NCI-H187 (cell line): ENCODE measurements around the gene RNU1-2.
"Not testable (repeated sequence)": the region's sequence is repeated elsewhere in the genome, so short reads cannot be mapped to it uniquely, and the experiment has no call there.

Experiments used
- DNase-seq, 2 experiments: peaks; one replicate each; lab custom pipeline; 2025; lab: John Stamatoyannopoulos, UW

RNU1-2 gene

DNA sequence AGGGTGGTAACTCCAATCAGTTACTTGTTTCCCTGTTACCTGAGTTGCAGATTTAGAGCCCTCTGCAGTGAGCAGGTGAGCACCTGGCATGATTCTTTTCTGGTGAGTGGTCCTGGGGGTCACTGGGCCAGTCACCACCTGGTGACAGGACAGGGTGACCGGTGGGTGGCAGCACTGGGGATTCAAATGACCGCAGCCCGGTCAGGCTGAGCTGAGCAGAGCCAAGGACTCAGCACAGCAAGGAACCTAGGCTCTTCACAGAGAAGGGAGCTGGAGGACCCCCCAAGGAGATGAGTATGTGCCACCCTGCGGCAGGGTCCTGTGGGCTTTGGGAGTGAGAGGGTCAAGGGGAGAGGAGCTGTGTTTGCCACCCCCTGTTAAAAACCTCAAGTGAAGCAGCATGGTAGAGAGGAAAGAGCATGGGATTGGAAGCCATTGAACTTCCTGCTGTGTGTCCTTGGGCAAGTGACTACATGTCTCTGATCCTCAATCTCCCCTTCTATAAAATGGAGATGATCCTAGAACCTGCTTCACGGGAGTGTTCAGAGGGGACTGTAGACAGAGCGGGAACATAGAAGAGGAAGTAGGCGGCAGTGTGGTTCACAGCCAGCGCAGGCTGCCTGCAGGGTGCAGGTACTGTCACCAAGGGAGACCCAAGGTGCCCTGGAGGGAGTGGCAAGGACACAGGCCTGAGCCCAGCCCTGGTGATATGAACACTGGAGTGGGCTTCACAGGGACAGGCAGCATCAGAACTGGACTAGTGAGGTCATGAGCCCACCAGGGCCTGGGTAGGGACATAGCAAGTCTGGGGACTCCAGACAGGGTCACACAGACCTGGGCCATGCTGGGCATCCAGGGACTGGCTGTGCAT is 16.3 kb downstream of the RNU1-2 start:
- DNase-seq = not testable (repeated sequence)

DNA sequence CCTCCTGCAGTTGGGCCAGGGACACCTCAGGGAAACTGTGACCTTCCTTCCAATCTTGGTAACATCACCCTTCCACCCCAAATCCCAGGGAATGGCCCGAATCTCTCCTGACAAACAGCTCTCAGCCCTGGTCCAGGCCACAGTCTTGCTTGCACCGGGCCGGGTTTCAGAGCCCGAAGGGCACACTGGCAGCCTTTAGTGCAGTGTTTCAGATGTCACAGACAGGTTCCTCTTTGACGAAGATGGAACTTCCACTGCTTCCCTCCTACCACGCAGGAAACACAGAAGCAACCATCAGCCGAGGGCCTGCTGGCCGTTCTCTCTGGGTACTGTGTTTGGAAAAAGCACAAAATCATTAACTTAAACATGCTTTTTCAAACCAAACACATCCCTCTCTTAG is 17.0 kb downstream of the RNU1-2 start:
- DNase-seq = not testable (repeated sequence)

DNA sequence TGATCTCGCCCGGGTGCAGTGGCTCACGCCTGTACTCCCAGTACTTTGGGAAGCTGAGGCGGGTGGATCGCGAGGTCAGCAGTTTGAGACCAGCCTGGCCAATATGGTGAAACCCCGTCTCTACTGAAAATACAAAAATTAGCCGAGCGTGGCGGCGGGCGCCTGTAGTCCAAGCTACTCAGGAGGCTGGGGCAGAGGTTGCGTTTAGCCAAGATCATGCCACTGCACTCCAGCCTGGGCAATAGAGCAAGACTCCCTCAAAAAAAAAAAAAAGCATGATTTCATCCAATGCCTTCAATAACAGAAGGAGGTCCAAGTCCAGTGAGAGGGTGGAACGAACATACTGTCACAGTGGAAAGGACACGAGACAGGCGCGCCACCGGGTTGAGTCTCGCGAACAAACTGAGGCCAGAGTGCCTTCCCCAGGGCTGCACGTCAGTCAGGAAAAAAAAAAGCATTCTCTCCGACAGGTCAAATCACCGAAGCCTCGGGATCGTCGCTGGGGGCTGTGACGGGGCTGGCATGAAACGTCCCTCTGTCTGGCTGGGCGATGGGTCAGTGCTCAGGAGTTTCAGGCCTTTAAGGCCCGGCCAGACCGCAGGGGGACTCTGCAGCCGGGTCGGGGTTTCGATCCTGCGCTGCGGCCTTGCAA is 17.5 kb downstream of the RNU1-2 start:
- DNase-seq = no peak

DNA sequence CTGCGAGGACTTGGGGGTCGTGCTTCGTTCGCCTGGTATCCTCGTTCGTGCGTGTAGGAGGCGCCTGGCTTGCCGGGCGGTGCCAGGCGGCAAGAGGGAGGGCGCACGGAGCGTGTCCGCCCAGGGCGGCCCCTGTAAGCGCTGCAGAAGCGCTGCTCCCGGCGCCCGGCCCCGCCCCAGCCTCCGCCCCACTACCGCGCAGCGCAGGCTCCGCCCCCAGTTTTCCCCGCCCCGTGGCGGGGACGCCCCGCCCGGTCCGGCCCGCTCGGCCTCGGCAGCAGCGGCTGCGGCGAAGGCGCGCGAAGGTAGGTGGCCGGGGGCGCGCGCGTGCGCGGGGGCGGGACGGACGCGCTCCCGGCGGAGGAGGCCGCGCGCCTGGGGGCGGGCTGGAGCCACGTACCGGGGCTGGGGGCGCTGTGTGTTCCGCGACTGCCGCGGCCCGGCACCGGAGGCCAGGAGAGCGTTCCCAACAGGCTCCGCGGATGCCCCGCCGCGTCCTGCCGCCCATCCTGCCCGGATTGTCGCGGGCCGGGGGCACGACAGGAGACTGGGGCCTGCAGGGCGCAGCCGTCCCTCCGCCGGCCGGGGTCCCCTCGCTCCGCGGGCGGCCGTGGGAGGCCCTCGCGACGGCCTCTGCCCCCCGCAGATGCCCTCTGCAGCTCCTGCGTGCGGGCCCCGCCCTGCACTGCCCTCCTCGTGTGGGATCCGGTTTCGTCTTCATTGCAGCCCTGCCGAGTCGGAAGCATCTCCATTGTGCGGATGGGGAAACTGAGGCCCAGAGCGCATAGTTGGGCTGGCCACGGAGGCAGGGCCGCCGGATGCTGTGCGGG is 18.3 kb downstream of the RNU1-2 start:
- DNase-seq = peak; percentile 96 to 97

DNA sequence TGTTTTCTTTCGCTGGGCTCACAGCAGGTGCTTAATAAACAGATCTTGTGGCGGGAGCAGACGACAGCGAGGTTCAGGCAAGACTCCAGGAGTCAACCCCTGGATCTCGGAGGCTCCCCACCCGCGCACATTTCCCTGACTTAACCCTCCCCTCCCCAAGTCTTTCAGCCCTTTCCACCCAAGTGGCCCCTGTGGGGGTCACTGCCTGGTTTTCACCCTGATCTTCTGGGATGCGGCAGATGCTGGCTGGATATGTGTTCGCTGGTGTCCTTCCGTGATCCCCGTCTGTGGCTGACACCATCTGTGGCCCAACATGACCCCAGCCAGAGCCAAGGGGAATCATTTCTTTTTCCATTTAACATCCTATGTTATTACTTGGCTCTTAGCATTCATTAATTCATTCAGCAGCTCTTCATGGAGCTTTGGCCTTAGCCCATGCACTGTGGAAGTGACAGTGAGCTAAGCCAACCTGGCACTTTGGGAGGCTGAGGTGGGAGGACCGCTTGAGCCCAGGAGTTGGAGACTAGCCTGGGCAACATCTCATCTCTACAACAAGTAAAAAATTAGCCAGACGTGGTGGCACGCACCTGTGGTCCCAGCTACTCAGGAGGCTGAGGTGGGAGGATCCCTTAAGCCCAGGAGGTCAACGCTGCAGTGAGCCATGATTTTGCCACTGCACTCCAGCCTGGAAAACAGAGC is 19.3 kb downstream of the RNU1-2 start:
- DNase-seq = not testable (repeated sequence)

DNA sequence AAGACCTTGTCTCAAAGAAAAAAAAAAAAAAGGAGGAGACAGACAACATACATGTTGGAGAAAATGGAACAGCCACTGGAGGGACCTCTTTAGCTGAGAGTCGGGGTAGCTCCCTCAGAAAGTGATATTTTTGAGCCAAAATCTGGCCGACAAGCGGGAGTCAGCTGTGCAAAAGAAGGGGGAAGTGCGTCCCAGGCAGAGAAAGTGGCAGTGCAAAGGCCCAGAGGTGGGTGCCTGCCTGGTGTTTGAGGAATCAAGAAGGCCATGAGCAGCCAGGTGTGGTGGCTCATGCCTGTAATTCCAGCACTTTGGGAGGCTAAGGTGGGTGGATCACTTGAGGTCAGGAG is 19.8 kb downstream of the RNU1-2 start:
- DNase-seq = no peak

DNA sequence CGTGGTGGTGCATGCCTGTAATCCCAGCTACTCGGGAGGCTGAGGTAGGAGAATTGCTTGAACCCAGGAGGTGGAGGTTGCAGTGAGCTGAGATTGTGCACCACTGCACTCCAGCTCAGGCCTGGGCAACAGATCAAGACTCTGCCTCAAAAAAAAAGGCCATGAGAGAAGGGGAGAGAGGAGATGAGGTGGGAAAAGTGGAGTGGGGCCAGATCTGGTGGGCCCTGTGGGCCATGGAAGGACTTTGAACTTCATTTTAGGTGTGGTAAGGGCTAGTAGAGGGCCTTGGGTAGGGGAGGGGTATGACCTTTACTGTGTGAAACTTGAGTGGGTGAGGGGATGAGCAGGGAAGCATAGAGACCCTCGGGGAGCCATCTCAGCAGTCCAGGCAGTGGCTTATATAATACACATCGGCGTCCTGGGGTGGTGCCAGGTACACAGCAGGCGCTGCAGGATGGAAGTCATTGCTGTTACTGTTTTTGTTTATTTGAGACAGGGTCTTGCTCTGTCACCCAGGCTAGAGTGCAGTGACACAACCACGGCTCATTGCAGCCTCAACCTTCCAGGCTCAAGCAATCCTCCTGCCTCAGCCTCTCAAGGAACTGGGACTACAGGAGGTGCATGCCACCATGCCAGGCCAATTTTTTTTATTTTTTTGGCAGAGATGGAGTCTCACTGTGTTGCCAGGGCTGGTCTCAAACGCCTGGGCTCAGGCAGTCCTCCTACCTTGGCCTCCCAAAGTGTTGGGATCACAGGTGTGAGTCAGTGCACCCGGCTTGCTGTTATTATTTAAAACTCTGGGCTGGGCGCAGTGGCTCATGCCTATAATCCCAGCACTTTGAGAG is 20.5 kb downstream of the RNU1-2 start:
- DNase-seq = not testable (repeated sequence)

DNA sequence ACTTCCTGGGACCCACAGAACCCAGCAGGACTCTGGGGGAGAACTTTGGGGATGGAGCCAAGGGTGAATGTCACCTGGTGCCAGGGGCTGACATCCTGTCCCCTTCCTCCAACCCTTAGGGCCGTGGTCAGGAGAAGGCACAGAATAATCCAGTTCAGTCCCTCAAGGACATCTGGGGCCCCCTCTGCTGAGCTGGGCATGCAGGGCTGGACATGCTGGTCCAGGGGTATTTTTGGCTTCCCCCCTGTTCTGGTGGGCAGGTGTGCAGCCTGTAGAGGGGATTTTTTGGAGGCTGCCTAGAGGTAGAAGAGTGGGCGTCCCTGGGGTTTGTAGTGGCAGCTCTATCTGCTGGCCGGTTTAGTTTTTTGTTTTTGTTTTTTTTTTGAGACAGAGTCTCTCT is 22.6 kb downstream of the RNU1-2 start:
- DNase-seq = no peak

DNA sequence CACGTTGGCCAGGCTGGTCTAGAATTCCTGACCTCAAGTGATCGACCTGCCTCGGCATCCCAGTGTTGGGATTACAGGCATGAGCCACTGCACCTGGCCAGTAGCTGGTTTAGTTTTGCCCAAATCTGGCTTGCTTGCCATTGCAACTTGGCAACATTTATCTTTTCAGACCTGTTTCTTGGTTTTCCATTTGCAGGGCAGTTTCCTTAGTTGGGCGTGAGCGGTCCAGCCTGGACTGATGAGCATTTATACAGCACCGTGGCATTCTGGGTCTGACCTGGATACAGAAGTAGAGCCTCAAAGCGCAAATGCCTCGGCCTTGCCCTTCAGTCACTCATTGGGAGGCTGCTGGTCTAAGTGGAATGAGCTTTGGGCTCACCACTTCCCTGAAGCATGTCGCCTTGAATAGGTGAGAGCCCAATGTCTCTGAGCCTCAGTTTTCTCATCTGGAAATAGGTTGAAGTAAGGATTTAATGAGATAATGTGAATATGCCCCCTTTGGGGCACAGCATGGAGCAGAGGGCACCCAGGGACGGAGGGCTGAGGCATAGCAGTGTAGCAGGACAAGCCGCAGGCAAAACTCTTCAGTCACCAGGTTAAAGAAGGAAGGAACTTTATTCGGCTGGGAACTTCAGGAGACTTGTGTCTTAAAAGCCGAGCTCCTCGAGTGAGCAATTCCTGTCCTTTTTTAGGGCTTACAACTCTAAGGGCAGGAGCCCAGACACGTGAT is 23.3 kb downstream of the RNU1-2 start:
- DNase-seq = not testable (repeated sequence)

DNA sequence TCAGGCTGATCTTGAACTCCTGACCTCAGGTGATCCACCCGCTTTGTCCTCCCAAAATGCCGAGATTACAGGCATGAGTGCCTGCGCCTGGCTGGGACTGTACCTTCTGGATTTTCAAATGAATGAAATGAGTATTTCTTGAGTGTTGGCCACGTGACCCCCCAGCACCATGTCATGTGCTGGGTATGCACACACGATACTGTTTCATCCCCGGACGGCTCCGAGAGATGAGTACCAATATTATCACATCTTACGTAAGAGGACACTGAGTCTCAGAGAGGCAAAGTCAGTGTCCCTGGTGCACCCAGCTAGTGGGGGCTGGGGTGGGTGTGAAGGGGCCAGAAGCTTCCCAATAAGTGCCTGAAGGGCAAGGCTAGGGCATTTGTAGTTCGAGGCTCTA is 25.2 kb downstream of the RNU1-2 start:
- no peak for DNase-seq

DNA sequence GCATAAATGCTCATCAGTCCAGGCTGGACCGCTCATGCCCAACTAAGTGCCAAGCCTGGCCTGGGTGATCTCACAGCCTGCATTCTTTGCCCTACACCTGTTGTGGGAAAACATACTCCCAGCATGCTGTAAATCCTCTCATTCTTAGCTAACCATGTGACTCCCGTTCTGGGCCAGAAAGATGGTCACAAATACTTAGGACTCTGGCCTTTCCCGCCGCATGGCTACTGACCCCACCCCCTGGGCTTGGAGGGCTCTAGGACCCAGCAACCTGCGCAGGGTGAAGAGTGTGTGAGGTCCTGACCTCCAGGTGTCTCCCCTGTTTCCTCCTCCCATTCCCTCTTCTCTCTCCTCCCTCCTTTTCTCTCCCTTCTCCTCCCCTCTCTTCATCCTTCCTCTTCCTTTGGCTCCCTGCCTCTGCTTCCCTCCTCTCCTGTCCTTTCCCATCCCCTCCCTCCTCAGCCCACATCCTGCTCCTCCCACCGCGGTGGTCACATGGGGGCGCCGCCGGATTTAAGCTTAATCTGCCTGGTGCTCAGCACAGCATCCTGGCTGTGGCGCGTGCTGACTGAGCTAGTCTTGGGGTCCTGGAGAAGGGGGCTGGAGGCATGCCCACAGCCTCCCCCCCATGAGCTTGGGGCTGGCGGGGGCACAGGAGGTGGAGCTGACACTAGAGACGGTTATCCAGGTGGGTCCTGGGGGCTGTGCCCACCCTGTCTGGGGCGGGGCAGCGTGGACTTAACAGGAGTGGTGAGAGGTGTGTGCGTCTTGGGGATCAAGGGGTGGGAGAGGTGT is 25.8 kb downstream of the RNU1-2 start, which contains the start of gene CROCC:
Gene CROCC, plus strand, starts transcription at position 541 of the 795 bp plus-strand sequence. Its CDS starts 88 bp downstream, at position 629.
- DNase-seq = no peak

DNA sequence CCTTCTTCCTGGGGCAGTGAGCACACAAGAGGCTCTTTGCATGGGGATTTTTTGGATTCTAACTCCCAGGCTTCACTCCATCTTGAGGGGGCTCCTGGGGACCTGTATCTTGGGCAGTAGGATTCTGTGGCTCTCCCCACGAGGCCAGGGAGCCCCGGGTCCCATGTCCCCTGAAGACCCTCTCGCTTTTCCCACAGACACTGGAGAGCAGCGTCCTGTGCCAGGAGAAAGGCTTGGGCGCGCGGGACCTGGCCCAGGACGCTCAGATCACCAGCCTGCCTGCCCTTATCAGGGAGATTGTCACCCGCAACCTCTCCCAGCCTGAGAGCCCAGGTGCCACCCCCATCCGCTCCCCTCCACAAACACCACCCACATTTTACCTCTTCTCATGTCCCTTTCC is 26.7 kb downstream of the RNU1-2 start:
- no peak for DNase-seq

DNA sequence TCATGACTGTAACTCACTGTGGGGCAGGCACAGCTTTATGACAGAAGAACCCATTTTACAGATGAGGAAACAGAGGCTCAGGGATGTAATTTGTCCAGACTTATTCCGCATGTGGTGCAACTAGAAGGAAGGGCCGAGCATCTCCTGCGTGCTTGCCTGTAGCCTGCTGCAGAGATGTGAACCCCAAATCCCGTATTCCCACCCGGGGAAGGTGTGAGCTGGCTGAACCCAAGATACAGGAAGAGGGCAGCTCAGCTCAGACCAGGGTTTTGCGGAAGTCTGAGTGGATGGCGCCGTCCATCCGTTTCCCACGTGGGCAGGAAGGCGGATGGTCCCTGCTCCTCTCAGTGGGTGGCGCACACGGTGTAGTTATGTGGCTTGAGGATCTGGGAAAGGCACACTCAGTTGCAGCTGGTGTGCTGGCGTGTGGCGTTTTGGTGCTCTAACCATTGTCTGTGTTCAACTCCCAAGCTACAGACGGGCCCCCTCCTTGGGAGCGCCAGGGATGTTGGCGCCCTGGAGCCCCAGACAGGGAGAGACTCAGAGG is 27.2 kb downstream of the RNU1-2 start:
- DNase-seq = no peak

DNA sequence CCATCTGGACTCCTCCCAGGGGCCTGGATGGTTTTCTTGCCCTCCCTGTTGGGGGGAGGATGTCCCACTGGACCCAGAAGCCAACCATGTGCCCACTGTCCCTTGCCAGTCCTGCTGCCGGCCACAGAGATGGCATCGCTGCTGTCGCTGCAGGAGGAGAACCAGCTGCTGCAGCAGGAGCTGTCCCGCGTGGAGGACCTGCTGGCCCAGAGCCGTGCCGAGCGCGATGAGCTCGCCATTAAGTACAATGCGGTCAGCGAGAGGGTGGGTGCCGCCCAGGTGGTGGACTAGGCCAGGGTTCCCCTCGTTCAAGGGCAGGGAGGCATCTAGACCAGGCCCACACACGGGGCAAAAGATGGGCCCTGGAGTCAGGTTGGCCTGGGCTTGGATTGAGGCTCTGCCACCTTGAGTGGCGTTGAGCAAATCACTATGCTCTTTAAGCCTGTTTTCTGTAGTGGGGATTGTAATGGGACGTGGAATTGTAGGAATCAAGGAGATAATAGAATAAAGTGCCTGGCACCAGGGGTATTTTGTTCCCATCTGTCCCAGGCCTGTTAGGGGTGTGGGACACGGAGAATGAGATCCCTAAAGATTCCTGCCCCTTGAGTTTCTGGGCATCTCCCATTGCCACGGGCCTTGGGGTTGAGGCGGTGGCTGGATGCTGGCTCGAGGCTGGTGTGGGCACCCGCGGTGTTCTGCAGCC is 28.6 kb downstream of the RNU1-2 start:
- no peak for DNase-seq

DNA sequence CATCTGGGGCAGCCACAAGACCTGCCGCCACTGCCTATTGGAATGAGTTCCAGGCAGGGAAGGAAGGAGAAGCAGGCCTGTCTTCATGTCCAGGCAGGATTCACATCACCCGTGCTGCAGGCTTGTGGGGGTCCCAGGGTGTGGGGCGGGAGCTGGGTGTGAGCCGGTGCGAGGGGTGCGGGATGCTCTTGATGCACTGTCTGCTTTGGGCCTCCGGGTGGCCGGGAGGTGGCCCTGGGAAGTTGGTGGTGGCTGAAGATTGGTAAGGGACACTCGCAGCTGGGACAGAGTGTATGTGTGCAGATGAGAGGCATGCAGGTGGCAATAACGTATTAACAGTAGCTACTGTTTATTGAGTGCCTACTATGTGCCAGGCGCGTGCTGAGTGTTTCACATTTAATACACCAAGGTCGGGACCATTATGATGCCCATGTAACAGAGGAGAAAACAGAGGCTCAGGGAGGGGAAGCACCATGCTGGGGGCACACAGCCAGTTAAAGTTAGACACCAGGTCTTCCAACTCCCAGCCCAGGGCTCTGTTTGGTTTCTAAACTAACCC is 29.2 kb downstream of the RNU1-2 start:
- no peak for DNase-seq

DNA sequence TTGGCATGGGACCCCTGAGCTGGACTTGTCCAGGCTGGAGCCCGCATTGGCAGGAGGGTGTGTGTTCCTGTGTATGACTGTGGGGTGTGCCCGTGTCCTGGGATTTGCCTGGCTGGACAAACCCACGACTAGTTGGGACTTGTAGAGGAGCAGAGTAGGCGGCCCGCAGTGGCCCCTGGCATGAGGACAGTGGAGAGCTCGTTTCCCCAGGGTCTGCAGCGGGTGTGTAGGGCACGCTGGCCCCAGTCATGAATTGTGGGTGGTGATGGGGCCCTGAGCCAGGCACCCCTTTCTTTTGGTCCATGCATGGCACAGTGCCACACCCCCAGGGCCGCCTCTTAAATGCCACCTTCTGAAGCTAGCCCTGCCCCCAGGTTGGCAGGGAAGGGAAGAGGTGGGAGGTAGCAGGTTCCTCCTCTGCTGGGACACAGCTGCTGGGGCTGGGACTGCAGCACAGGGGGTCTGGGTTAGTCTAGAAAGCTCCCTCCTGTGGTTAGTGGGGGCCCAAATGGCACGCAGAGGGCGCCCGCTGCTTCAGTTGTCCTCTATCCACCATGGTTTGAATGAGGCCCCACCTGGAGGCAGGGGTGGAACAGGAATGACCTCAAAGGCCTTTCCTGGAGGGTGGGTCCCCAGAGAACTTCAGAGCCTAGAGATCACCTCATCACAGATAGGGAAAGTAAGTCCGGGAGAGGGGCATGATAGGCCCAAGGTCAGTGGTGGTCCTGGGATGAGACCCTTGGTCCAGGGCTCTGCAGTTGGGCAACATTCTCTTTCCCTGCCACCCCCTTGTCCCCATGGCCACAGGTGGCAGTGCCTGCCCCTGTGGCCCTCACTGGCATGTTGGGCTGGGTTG is 30.1 kb downstream of the RNU1-2 start:
- no peak for DNase-seq

DNA sequence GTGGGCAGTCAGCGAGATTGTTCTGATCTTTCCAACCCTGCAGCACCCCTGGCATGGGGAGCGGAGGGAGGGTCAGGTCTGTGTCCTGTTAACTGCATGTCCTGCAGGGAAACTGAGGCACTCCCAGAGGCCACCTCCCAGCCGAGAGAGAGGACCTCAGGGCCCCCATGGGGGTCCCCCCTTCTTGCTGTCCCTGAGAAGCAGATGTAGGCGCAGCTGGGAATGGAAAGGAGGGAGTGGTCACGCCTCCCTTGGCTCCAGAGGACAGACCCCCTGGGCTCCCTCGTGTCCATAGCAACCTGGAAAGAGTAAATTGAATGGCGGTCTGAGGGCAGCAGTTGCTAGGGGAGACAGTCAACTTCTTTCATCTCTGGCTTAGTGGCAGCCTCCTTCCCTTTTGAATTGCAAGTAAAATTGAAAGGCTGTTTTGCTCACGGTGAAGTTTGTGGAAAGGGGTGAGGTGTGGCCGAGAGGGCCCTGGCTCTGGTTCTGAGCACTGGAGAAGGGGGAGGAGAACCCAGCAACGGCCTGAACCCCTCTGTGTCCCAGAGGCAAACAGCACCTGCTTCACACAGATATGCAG is 30.8 kb downstream of the RNU1-2 start:
- peak in 1 of 2 experiments; percentile 69 for DNase-seq
